HEK293 (cell line): Measurements from ENCODE around the gene CAP1.

Source experiments
- CTCF ChIA-PET: fragments of 350-600 bp; formaldehyde crosslinking; extraction: SDS; loops from one replicate; lab custom pipeline; 2021; ENCODE audit warnings: antibody characterized with exemption; lab: Yijun Ruan, JAX
- POLR2A ChIA-PET: fragments of 300-600 bp; formaldehyde crosslinking; extraction: SDS; loops from one replicate; lab custom pipeline; 2020; ENCODE audit warnings: antibody characterized with exemption, inconsistent platforms; lab: Yijun Ruan, JAX
- H3K27ac ChIP-seq: fragments of 200-500 bp; sonication (Bioruptor generic); 2 replicates; pipeline ENCODE4 v1.5.1; 2014; ENCODE audit warnings: low read depth, low read length, control low read depth, inconsistent platforms; ENCODE audit errors: extremely low read depth
- H3K36me3 ChIP-seq, 2 experiments: fragments of 200-500 bp in 1 of 2; sonication (Bioruptor generic) in 1 of 2; 1 replicate in 1 of 2; 2 replicates in 1 of 2; pipeline ENCODE4 v1.5.1; 2014 to 2017; ENCODE audit warnings: inconsistent platforms in 2 of 2, low read length in 2 of 2; ENCODE audit not compliant: control insufficient read depth in 2 of 2, insufficient read depth in 1 of 2
- H3K4me1 ChIP-seq: fragments of 200-500 bp; sonication (Bioruptor generic); 2 replicates; pipeline ENCODE4 v1.5.1; 2014; ENCODE audit warnings: mild to moderate bottlenecking, low read length, inconsistent platforms; ENCODE audit not compliant: control insufficient read depth, insufficient read depth
- H3K4me3 ChIP-seq: 2 replicates; pipeline ENCODE4 v1.5.1; 2011; ENCODE audit warnings: low read depth, mild to moderate bottlenecking, control low read depth, low read length, moderate library complexity
- H3K9me3 ChIP-seq: fragments of 200-500 bp; sonication (Bioruptor generic); 2 replicates; pipeline ENCODE4 v1.5.1; 2014; ENCODE audit warnings: low read depth, low read length, inconsistent platforms; ENCODE audit not compliant: control insufficient read depth, insufficient read depth
- KLF8 ChIP-seq: fragments of 450-650 bp; formaldehyde crosslinking; IDR thresholded peaks from 2 replicates; pipeline ENCODE4 v1.5.1; 2016; ENCODE audit warnings: missing biosample characterization, missing genetic modification characterization
- OVOL3 ChIP-seq: fragments of 450-650 bp; formaldehyde crosslinking; IDR thresholded peaks from 2 replicates; pipeline ENCODE4 v1.5.1; 2016; ENCODE audit warnings: missing biosample characterization, missing genetic modification characterization
- SALL2 ChIP-seq: fragments of 450-650 bp; formaldehyde crosslinking; IDR thresholded peaks from 2 replicates; pipeline ENCODE4 v1.5.0; 2017; ENCODE audit warnings: missing biosample characterization, mild to moderate bottlenecking, missing genetic modification characterization, borderline replicate concordance
- SP2 ChIP-seq: fragments of 450-650 bp; formaldehyde crosslinking; IDR thresholded peaks from 2 replicates; pipeline ENCODE4 v1.5.1; 2016; ENCODE audit warnings: missing biosample characterization, missing genetic modification characterization
- SP3 ChIP-seq: fragments of 450-650 bp; formaldehyde crosslinking; IDR thresholded peaks from 2 replicates; pipeline ENCODE4 v1.5.1; 2016; ENCODE audit warnings: missing biosample characterization, missing genetic modification characterization
- ZBTB44 ChIP-seq: fragments of 450-650 bp; IDR thresholded peaks from 2 replicates; pipeline ENCODE4 v1.5.1; 2018; ENCODE audit warnings: missing biosample characterization, mild to moderate bottlenecking, missing genetic modification characterization
- ZFP3 ChIP-seq: fragments of 450-650 bp; formaldehyde crosslinking; IDR thresholded peaks from 2 replicates; pipeline ENCODE4 v1.5.1; 2016; ENCODE audit warnings: low read depth, missing biosample characterization, missing genetic modification characterization
- ZNF2 ChIP-seq: fragments of 450-650 bp; formaldehyde crosslinking; IDR thresholded peaks from 2 replicates; pipeline ENCODE4 v1.5.1; 2016; ENCODE audit warnings: missing biosample characterization, missing genetic modification characterization
- ZNF510 ChIP-seq: fragments of 450-650 bp; formaldehyde crosslinking; IDR thresholded peaks from 2 replicates; pipeline ENCODE4 v1.5.1; 2018; ENCODE audit warnings: mild to moderate bottlenecking, missing genetic modification characterization, missing biosample characterization; ENCODE audit not compliant: insufficient replicate concordance
- ZNF600 ChIP-seq: fragments of 450-650 bp; formaldehyde crosslinking; IDR thresholded peaks from 2 replicates; pipeline ENCODE4 v1.5.1; 2016; ENCODE audit warnings: missing biosample characterization, missing genetic modification characterization
- ZNF626 ChIP-seq: fragments of 450-650 bp; sonication (Bioruptor Pico); formaldehyde crosslinking; IDR thresholded peaks from 2 replicates; pipeline ENCODE4 v1.5.1; 2018; ENCODE audit warnings: missing biosample characterization, missing genetic modification characterization, inconsistent platforms
- ZNF792 ChIP-seq: fragments of 450-650 bp; formaldehyde crosslinking; IDR thresholded peaks from 2 replicates; pipeline ENCODE4 v1.5.1; 2016; ENCODE audit warnings: missing biosample characterization, missing genetic modification characterization
- TF ChIP-seq, protein P1 (sequence below): fragments of 450-650 bp; formaldehyde crosslinking; IDR thresholded peaks from 2 replicates; pipeline ENCODE4 v1.5.1; 2017; ENCODE audit warnings: missing biosample characterization, missing genetic modification characterization
- TF ChIP-seq, protein P2 (sequence below): fragments of 450-650 bp; formaldehyde crosslinking; IDR thresholded peaks from 2 replicates; pipeline ENCODE4 v1.5.0; 2017; ENCODE audit warnings: missing biosample characterization, missing genetic modification characterization, borderline replicate concordance
- TF ChIP-seq, protein P3 (sequence below): fragments of 450-650 bp; formaldehyde crosslinking; IDR thresholded peaks from 2 replicates; pipeline ENCODE4 v1.5.1; 2016; ENCODE audit warnings: missing biosample characterization, missing genetic modification characterization
- TF ChIP-seq, protein P4 (sequence below): fragments of 450-650 bp; formaldehyde crosslinking; IDR thresholded peaks from 2 replicates; pipeline ENCODE4 v1.5.1; 2016; ENCODE audit warnings: missing biosample characterization, missing genetic modification characterization
- TF ChIP-seq, protein P5 (sequence below): fragments of 450-650 bp; formaldehyde crosslinking; IDR thresholded peaks from 2 replicates; pipeline ENCODE4 v1.5.1; 2016; ENCODE audit warnings: missing biosample characterization, missing genetic modification characterization

The CAP1 gene

DNA sequence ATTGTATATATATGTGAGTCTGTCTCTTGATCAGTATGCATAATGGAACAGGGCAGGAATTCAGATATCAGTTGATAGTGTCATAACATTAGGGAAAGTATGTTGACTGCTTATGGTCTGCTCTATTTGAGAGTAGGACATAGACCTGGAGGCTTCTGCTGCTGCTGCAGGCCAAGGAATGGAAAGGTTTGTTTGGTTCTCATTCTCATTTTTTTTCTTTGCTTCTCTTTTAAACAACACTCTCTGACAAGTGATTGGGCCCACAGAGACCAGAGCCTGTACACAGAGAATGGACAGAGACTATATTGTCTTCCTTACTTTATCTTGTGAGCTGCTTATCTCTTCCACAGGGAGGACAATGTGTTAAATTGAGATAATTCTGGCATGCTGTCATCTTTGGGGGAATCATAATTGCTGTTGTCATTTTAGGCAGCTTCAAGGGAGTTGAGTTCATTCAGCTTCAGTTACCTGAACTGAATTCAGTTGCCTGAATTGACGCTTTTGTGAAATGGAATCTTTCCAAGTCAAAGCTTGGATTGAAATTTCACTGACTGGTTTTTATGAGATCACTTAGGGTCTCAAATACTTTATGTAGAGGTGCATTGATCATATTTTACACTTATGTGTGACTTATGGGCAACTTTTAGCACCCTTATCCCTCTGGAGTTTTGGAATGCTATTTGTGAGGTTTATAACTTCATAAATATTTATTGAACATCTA, 16.9 kb downstream of the CAP1 start (continued):
- TF ChIP-seq ZFP3 (tag by site-specific recombination): no peak
- TF ChIP-seq, protein P1, sequence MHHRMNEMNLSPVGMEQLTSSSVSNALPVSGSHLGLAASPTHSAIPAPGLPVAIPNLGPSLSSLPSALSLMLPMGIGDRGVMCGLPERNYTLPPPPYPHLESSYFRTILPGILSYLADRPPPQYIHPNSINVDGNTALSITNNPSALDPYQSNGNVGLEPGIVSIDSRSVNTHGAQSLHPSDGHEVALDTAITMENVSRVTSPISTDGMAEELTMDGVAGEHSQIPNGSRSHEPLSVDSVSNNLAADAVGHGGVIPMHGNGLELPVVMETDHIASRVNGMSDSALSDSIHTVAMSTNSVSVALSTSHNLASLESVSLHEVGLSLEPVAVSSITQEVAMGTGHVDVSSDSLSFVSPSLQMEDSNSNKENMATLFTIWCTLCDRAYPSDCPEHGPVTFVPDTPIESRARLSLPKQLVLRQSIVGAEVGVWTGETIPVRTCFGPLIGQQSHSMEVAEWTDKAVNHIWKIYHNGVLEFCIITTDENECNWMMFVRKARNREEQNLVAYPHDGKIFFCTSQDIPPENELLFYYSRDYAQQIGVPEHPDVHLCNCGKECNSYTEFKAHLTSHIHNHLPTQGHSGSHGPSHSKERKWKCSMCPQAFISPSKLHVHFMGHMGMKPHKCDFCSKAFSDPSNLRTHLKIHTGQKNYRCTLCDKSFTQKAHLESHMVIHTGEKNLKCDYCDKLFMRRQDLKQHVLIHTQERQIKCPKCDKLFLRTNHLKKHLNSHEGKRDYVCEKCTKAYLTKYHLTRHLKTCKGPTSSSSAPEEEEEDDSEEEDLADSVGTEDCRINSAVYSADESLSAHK (tag by site-specific recombination): no peak
- TF ChIP-seq ZBTB44 (tag by site-specific recombination): no peak

DNA sequence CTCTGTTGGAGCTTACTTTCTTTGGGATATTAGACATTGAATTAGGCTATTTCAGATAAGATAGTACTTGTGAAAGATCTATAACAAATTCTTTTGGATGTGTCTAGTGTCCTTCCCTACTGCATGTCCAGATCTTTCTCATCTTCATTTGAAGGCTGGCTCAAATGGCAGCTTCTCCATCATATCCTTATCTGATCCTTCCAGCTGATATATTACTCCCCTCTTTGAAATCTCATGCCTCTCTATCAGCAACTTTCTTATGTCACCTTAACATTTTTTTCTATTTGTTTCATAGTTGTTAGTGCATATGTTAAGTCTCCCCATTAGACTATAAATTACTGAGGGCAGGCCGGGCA, 17.5 kb downstream of the CAP1 start:
- TF ChIP-seq ZNF626 (no peak), ZNF2 (tag by site-specific recombination) (no peak), SP2 (tag by site-specific recombination) (no peak), ZNF510 (tag by site-specific recombination) (no peak), ZNF792 (tag by site-specific recombination) (no peak)
- TF ChIP-seq, protein P2, sequence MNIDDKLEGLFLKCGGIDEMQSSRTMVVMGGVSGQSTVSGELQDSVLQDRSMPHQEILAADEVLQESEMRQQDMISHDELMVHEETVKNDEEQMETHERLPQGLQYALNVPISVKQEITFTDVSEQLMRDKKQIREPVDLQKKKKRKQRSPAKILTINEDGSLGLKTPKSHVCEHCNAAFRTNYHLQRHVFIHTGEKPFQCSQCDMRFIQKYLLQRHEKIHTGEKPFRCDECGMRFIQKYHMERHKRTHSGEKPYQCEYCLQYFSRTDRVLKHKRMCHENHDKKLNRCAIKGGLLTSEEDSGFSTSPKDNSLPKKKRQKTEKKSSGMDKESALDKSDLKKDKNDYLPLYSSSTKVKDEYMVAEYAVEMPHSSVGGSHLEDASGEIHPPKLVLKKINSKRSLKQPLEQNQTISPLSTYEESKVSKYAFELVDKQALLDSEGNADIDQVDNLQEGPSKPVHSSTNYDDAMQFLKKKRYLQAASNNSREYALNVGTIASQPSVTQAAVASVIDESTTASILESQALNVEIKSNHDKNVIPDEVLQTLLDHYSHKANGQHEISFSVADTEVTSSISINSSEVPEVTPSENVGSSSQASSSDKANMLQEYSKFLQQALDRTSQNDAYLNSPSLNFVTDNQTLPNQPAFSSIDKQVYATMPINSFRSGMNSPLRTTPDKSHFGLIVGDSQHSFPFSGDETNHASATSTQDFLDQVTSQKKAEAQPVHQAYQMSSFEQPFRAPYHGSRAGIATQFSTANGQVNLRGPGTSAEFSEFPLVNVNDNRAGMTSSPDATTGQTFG (tag by site-specific recombination): no peak
- TF ChIP-seq, protein P3, sequence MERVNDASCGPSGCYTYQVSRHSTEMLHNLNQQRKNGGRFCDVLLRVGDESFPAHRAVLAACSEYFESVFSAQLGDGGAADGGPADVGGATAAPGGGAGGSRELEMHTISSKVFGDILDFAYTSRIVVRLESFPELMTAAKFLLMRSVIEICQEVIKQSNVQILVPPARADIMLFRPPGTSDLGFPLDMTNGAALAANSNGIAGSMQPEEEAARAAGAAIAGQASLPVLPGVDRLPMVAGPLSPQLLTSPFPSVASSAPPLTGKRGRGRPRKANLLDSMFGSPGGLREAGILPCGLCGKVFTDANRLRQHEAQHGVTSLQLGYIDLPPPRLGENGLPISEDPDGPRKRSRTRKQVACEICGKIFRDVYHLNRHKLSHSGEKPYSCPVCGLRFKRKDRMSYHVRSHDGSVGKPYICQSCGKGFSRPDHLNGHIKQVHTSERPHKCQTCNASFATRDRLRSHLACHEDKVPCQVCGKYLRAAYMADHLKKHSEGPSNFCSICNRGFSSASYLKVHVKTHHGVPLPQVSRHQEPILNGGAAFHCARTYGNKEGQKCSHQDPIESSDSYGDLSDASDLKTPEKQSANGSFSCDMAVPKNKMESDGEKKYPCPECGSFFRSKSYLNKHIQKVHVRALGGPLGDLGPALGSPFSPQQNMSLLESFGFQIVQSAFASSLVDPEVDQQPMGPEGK (tag by site-specific recombination): no peak
- Histone ChIP-seq H3K9me3 (no peaks in the 10 kb centered on the region), H3K36me3 (peaks cover 23 to 58% of the 10 kb centered on the region in 2 experiments), H3K27ac (no peak overlapping the region), H3K4me1 (0 out of 2 replicates have a peak, but pooled peaks cover 11% of the 10 kb centered on the region), H3K4me3 (no peak overlapping the region)
- CTCF ChIA-PET: interaction anchor here (0.9 to 1.6 kb wide), 2 partner anchors 21 to 281 kb away, joined by 3 read pairs; no protein-coding TSS in a partner anchor
- POLR2A ChIA-PET: interaction anchor here (1.1 kb wide), 1 partner anchor 18 kb away, joined by 3 read pairs; the partner anchor contains the start of gene CAP1

DNA sequence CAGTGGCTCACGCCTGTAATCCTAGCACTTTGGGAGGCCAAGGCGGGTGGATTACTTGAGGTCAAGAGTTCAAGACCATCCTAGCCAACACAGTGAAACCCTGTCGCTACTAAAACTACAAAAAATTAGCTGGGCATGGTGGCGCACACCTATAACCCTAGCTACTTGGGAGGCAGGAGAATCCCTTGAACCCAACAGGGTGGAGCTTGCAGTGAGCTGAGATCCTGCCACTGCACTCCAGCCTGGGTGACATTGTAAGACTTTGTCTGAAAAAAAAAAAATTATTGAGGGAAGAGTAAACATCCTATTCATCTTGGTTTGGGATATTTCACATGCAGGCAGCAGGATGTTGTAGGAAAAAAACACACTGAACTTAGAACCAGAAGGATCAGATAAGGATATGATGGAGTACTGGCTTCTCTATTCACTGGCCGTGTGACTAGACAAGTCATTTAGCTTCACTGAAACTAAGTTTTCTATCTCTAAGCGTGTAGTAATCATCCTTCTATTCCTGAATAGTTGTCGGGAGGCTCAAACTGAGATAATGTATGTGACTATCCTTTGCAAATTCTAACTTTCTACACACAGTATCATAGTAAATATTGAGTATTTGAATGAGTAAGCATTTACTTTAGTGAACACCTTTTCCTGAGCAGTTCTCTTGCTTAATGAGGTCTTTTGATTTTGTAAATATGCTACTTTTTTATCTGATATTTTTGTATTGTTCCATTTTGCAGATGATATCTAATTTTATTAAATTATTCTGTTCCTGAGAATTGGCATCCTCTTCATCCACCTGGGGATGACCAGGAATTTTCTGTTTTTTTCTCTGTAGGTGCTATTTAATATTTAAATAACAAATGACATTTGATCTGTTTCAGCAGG, 18.2 kb downstream of the CAP1 start:
- ChIA-PET CTCF (interaction anchor here (0.7 to 1.6 kb wide), 3 partner anchors 20 to 280 kb away, joined by 3 read pairs; no protein-coding TSS in a partner anchor), POLR2A (no interaction called here)
- Histone ChIP-seq H3K9me3 (no peaks in the 10 kb centered on the region), H3K36me3 (peaks cover 29 to 64% of the 10 kb centered on the region in 2 experiments), H3K4me3 (no peak overlapping the region), H3K4me1 (0 out of 2 replicates have a peak, but pooled peaks cover 11% of the 10 kb centered on the region), H3K27ac (no peak overlapping the region)
- TF ChIP-seq, protein P4, sequence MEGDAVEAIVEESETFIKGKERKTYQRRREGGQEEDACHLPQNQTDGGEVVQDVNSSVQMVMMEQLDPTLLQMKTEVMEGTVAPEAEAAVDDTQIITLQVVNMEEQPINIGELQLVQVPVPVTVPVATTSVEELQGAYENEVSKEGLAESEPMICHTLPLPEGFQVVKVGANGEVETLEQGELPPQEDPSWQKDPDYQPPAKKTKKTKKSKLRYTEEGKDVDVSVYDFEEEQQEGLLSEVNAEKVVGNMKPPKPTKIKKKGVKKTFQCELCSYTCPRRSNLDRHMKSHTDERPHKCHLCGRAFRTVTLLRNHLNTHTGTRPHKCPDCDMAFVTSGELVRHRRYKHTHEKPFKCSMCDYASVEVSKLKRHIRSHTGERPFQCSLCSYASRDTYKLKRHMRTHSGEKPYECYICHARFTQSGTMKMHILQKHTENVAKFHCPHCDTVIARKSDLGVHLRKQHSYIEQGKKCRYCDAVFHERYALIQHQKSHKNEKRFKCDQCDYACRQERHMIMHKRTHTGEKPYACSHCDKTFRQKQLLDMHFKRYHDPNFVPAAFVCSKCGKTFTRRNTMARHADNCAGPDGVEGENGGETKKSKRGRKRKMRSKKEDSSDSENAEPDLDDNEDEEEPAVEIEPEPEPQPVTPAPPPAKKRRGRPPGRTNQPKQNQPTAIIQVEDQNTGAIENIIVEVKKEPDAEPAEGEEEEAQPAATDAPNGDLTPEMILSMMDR (tag by site-specific recombination): no peak
- no peak for TF ChIP-seq ZNF600
- no peak for TF ChIP-seq SP3 (tag by site-specific recombination)
- TF ChIP-seq SALL2 (tag by site-specific recombination): no peak
- TF ChIP-seq, protein P5, sequence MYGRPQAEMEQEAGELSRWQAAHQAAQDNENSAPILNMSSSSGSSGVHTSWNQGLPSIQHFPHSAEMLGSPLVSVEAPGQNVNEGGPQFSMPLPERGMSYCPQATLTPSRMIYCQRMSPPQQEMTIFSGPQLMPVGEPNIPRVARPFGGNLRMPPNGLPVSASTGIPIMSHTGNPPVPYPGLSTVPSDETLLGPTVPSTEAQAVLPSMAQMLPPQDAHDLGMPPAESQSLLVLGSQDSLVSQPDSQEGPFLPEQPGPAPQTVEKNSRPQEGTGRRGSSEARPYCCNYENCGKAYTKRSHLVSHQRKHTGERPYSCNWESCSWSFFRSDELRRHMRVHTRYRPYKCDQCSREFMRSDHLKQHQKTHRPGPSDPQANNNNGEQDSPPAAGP (tag by site-specific recombination): no peak
- TF ChIP-seq KLF8 (tag by site-specific recombination): no peak
- TF ChIP-seq OVOL3 (tag by site-specific recombination): no peak
